Posterior cingulate gyrus (tissue), 11 donors: Measurements from ENCODE around the gene TSPOAP1.

Experiments
- DNase-seq, 10 donors: peaks; one replicate each; pipeline versions ENCODE4 v3.0.0 to v3.0.0-alpha.2; 2020 to 2021; ENCODE audit warnings: mixed read lengths in 3 of 10
- intact Hi-C: fragments of 100-400 bp; cut with DNase I; formaldehyde crosslinking; loops from one replicate; pipeline ENCODE4 v1.15.1; 2023

Gene TSPOAP1

DNA sequence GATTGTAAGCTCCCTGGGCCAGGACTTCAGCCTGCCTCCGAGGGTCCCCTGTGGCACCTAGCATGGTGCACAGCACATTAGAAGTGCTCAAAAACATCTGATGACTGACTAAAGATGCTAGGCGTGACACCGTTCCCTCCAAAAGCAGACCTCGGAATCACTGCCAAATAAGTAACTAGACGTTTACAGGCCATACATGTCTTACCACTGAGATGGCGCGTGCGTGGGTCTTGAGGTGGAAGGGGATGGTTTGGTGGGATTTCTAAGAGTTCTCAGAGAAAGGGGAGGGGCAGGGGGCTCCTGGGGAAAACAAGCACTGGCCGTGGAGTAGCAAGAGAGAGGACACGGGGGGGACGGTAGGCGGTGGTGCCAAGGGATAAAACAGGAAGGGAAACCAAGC is 60.3 kb downstream of the TSPOAP1 start:
- DNase-seq, result peak in 1 of 10 donors; percentile 27
- intact Hi-C loops, result no loop called here

DNA sequence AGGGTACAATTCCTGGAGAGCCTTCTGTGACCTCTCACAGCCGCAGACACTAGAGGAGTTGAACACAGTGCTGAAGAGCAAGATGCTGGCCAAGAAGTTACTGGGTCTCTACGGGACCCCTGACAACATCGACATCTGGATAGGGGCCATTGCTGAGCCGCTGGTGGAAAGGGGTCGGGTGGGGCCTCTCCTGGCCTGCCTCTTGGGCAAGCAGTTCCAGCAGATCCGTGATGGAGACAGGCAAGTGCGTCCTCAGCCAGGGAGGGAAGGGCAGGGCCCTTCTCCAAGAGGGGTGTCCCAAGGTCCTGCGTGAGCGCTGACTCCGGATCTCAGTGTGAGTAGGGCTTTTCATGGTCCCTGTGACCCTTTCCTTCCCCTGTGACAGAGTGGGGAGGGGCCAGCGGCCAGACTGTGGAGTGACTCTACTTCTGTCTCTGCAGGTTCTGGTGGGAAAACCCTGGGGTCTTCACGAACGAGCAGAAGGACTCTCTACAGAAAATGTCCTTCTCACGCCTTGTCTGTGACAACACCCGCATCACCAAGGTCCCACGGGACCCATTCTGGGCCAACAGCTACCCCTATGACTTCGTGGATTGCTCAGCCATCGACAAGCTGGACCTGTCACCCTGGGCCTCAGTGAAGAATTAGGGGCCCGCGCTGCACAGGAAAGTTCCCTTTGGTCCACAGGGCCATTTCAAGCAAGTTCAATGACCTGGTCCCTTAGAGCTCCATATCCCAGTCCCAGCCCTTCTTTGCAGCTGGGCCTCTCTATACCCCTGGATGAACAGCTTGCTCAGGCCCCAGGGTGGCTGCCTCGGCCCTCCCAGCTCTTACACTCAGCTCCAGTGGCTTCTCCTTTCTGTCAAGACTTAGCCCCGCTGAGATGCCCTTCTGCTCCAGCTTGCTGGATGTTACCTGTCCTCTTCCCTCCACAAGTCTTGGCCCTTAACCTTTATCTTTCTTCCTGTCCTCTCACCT is 61.0 kb downstream of the TSPOAP1 start:
- peak in 2 of 10 donors; percentile 66 to 69 for DNase-seq

DNA sequence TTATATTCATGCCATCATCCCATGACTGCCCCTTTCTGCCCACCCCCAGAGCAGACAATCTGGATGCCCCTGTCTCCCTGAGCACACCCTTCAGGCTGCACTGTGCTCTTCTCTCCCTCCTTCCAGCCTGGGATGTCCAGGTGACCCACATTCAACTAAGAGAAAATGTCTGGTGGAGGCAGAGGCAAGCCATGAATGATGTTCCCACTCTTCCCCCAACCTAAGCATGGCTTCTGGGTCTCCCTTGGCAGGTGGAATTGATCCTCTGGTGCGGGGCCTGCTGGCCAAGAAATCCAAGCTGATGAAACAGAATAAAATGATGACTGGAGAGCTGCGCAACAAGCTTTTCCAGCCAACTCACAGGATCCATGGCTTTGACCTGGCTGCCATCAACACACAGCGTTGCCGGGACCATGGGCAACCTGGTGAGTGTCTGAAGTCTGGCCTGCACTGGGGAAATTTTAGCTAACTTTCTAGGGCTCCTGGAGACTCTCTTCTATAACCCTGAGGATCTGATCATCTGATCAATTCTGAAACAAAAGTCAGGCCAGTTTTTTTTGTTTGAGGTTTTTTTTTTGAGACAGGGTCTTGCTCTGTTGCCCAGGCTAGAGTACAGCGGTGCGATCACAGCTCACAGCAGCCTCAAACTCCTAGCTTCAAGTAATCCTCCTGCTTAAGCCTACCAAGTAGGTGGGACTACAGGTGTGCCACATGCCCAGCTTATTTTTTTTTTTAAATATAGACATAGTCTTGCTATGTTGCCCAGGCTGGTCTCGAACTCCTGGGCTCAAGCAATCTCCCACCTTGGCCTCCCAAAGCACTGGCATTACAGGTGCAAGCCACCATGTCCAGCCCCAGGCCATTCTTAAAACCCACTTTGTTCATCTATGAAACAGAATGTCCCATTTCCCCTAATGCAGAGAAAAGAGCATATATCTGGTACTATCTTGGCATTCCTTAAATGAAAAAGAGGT is 62.4 kb downstream of the TSPOAP1 start:
- peak in 1 of 10 donors; percentile 34 for DNase-seq
- intact Hi-C loops, result no loop called here

More for the DNA sequence above, 61.0 kb downstream of the TSPOAP1 start:
- intact Hi-C loops, result no loop called here

DNA sequence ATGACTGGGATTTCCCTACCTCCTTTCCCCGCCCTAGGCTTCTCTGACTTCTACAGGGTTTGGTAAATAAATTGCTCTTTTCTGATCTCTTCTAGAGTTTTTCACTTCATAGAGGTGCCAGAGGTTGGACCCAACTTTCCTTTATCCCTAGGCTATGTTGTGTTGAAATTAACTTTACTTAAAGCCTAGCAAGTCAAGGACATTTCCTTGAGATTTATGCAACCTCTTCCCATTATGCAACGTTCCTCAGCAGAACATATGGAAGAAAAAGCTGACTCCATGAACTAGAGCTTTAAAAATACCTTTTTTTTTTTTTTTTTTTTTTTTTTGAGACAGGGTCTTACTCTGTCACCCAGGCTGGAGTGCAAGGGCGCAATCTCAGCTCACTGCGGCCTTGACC is 63.3 kb downstream of the TSPOAP1 start:
- intact Hi-C loops, result no loop called here
- no peak for DNase-seq

DNA sequence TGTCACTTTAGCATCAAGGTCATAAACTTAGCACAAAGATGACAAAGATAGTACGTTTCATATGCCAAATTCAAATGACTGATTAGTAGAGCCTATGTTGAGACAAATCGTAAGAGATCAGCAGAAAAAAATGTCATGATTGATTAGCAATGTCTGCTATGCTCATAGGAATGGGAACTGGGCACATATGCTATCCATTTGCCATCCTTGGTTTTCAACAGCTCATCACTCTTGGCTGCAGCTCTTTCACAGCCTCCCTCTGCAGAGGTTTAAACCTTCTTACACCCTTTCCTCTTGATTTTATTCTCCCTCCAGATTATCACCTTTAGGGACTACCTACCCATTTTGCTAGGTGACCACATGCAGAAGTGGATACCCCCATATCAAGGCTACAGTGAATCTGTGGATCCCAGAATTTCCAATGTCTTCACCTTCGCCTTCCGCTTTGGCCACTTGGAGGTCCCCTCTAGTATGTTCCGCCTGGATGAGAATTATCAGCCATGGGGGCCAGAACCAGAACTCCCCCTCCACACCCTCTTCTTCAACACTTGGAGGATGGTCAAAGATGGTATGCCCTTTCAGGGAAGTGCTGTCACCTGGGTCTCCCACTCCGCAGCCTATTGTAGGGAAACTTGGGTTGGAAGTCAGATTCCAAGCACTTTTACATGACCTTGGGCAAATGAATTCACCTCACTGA is 64.0 kb downstream of the TSPOAP1 start:
- DNase-seq, result no peak
- intact Hi-C loops, result no loop called here

DNA sequence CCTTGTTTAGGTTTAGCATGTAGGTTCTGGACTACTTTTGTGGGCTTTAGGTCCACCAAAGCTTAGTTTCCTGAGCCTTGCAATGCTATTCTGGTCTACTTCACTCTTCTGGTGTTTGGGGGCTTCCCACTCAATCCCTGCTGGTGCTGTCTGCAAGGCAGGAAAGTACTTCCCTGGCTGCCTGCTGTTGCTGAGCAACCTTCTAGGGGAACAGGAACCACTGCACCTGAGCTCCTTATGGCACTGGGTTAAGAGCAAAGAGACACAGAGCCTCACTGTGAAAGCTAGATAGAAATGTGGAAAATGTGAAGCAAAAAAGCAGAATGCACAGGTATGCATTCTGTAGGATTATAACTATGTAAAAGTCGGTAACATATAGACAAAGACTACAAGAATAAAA is 64.8 kb downstream of the TSPOAP1 start:
- DNase-seq, result no peak
- intact Hi-C loops, result no loop called here

DNA sequence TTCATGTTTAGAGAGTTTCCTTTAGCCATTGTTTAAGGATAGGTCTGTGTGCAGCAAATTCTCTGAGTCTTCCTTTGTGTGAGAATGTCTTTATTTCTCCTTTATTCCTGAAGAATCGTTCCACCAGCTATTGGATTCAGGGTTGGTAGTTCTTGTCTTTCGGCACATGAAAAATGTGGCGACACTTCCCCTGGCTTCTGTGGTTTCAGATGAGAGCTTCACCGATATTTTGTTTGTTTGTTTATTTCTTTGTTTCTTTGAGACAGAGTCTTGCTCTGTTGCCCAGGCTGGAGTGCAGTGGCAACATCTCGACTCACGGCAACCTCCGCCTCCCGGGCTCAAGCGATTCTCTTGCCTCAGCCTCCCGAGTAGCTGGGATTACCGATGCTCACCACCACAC is 66.4 kb downstream of the TSPOAP1 start:
- DNase-seq, result peak in 1 of 10 donors; percentile 43
- intact Hi-C loops, result no loop called here

DNA sequence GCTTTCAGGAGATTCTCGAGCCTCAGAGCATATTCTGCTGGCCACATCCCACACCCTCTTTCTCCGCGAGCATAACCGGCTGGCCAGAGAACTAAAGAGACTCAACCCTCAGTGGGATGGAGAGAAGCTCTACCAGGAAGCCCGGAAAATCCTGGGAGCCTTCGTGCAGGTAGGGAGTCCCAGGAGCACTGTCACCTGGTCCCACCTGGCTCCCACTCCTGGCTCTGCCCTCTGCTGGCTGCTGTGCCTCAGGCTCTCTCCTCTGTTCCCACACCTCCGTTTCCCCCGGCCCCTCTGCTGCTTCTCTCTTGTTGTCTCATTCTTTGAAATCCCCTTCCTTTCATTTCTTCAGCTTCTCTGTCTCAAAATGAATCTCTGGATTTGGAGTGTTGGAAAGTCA is 73.8 kb downstream of the TSPOAP1 start:
- intact Hi-C loops, result no loop called here
- no peak for DNase-seq

DNA sequence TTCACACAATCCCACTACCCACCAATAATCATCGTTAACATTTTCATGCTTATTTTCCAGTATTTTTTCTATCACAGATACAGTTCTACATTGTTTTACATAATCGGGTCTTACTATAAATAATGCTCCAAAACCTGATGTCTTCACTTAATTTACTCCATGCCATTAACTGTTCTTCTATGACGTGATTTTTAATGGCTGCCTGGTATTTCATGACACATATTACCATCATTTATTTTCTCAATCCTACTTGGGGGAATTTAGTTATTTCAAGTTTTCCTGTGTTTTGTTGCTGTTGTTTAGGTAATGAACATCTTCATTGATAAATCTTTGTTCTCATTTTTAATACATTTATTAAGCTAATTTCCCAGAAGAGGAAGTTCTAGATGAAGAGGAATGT is 75.5 kb downstream of the TSPOAP1 start:
- intact Hi-C loops, result no loop called here

DNA sequence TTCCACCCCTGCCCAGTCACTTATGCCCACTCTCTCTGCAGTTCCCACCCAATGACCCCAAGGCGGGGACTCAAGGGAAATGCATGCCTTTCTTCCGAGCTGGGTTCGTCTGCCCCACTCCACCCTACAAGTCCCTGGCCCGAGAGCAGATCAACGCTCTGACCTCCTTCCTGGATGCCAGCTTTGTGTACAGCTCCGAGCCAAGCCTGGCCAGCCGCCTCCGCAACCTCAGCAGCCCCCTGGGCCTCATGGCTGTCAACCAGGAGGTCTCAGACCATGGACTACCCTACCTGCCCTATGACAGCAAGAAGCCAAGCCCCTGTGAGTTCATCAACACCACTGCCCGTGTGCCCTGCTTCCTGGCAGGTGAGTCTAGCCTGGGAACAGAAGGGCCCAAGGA is 76.5 kb downstream of the TSPOAP1 start:
- intact Hi-C loops, result no loop called here
- DNase-seq, result no peak

More for the DNA sequence above, 75.5 kb downstream of the TSPOAP1 start:
- DNase-seq, result no peak
